GM19463 (cell line): ENCODE results near the gene PSD2.

Source experiments
- ATAC-seq: cut with Tn5 transposase; IDR thresholded peaks from one replicate; pipeline ENCODE4 v1.9.1; 2021; ENCODE audit warnings: mild to moderate bottlenecking, moderate library complexity; ENCODE audit not compliant: unreplicated experiment

PSD2 gene

GRCh38 chr5:139835656-139836055 is 40.0 kb downstream of the PSD2 start:
- no peak for ATAC-seq

DNA sequence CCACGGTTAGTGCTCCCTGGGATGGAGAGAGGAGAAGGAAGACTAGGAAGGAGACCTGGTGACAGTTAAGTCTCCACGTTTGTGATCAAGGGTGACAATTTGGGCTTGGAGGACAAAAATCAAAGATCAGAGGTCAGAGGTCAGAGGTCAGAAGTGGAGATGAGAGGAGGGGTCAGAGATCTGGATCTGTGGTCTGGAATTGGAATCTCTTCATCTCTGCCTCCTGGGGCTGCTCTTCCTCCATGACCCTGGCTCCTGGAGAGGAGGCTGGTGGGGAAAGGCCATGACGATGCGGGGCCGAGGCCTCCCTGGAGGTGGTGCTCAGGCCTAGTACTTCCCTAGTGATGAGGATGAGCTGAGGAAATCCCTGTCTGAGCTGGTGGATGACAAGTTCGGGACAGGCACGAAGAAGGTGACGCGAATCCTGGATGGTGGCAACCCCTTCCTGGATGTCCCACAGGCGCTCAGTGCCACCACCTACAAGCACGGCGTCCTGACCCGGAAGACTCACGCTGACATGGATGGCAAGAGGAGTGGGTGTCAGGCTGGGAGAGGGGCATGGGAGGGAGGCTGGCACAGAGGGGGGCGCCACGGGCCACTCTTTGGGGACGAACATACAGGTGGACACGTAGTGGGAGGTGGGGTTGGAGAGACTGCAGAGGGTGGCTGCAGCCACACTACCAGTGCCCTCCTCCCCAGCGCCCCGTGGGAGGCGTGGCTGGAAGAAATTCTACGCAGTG is 41.0 kb downstream of the PSD2 start:
- ATAC-seq = no peak

DNA sequence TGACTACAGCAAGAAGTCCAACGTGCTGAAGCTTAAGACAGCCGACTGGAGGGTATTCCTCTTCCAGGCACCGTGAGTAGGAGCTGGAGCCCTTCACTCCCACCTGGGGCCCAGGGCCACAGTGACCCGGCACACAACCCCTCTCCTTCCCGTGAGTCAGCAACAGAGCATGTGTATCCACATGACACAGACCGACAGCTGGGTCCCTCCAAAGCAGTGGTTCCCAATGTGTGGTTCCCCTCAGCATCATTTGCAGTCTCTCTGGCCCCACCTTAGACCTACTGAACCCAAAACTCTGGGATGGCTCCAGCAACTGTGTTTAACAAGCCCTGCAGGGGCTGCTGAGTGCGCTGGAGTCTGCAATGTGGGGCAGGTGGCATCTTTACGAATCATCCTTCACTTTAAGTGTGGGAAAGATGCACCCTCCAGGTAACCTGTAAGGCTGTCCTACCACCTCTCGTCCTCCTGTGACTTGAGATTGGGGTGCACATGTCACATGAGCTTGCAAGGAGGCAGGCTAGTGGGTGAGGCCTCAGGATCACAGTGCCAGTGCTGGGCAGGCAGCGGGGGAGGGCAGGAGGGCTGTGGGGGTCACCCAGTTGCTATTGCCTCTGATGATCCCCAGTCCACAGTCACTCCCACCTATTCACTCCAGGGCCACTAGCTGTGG is 42.2 kb downstream of the PSD2 start:
- no peak for ATAC-seq

DNA sequence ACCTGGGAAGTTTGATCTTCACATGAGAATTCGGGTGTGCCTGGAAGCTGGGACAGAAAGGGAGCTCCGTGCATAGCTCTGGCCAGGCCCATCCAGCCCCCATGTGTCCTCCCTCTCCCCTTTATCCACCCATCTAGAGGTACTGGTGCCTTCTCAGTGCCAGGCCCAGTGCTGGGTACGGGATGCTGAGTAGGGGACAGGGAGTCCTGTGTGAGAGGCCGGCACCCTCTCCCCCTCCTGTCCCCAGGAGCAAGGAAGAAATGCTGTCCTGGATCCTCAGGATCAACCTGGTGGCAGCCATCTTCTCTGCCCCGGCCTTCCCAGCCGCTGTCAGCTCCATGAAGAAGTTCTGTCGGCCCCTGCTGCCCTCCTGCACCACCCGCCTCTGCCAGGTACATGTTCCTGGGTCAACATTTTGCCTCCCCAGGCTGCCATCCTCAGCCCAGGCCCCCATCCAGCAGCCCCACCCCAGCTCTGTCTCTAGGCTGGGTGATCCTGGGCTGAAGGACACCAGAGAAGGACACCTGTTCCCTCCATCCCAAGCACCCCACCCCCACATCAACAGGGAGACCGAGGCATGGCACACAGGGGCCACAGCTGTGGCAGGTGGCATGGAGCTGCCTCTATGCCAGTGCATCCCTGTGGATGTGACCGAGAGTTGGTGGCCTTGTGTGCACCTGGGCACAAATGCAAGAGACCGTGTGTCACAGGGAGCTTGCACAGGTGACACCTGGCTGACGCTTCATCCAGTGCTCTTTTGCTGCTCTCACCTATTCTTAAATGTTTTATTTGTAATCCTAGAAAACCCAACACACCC is 43.0 kb downstream of the PSD2 start:
- ATAC-seq = no peak

DNA sequence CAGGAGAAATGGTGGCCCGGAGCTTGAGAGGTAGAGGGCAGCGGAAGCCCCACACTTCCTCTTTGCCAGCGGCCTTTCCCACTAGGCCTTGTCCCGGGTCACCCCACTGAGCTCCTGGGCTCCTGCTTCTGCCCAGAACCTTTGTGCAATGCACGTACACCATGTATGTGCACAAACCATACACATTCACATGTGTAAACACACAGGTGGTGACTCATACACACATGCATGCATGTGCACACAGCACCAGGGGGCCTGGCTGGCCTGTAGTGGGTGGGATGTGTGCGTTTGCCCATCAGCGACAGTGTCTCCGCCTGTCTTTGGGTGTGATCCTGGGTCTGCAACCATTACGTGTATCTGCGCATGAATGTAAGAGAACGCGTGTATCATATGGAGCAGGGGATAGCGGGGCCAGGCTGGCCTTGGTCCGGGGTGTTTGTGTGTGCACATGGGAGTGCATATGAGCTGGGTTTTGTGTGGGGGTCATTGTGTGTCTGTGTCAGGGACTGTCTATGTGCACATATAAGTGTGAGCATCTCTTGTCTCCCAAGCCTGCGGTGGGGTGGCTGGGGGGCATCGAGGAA is 43.7 kb downstream of the PSD2 start:
- no peak for ATAC-seq

DNA sequence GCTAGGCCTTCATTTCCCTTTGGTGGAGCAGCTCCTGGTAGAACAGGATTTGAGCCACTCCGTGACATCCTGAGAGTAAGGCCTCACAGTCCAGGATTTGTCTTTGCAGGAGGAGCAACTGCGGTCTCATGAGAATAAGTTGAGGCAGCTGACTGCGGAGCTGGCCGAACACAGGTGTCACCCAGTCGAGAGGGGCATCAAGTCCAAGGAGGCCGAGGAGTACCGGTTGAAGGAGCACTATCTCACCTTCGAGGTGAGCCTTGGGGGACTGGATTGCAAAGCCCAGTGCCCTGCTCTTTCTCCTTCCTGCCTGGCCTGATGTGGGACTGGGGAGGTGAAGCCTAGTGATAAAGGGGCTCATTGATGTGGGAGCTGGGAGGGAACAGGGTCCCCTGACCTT is 44.3 kb downstream of the PSD2 start:
- no peak for ATAC-seq

- no peak for ATAC-seq
Measured at GRCh38 chr5:139841549-139841948, 45.9 kb downstream of the PSD2 start.

DNA sequence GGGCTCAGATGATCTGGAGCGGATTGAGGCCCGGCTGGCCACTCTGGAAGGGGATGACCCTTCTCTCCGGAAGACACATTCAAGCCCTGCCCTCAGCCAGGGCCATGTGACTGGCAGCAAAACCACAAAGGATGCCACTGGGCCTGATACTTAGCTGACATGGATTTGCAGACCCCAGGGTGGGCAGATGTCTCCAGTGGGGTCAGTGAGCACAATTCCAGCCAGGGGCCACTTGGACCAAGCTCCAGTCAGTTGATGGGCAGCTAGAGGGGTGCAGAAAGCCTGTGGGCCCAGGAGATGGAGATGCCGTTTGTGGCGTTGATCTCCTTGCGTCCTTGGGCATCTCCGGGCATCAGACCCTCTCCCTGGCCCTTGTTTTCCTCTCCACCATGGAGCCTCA is 46.7 kb downstream of the PSD2 start:
- ATAC-seq = no peak

DNA sequence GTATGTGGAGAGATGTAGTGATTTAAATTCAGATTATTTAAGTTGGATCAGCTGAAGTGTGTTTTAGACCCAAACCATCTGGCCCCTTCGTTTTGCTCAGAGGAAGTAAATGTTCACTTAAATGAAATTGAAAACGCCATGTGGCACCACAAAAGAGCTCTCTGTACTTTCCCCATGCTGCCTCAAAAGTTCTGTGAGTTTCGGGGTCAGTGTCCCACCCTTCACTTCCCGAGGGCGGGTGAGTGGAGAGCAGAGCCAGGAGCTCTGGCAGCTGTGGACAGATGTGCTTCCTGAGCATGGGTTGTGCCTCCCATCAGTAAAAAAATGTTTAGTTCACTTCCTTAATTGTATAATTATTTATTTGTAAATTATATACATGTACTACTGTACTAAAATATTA is 48.4 kb downstream of the PSD2 start:
- no peak for ATAC-seq

DNA sequence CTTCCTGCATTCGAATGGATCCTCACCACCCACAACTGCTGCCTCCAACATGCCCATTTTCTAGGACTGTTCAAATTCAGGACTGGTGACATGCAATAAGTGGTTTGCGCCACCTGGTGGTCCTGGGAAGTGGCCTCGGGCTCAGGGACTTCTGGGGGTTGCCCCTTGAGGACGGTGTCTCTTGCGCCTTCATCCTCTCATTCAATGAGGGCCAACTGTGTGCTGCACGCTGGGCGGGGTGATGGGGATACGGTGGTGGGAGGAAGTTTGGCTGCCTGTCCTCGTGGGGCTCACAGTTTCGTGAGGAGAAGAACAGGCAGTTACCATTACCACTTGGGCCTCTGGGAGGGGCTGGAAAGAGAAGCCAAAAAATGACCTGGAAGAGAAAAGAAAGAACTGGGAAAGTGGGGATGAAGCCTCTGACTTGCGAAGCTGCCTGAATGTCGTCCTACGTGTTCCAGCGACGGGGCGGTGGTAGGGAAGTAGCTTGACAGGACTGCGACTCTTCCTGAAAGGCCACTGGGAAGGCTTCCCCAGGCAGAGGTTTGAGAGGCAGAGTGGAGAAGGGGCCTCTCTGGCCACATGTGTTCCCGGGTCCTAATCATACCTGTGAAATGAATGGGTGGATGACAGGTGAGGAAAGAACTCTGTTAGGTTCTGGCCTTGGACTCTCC is 49.0 kb downstream of the PSD2 start:
- no peak for ATAC-seq

DNA sequence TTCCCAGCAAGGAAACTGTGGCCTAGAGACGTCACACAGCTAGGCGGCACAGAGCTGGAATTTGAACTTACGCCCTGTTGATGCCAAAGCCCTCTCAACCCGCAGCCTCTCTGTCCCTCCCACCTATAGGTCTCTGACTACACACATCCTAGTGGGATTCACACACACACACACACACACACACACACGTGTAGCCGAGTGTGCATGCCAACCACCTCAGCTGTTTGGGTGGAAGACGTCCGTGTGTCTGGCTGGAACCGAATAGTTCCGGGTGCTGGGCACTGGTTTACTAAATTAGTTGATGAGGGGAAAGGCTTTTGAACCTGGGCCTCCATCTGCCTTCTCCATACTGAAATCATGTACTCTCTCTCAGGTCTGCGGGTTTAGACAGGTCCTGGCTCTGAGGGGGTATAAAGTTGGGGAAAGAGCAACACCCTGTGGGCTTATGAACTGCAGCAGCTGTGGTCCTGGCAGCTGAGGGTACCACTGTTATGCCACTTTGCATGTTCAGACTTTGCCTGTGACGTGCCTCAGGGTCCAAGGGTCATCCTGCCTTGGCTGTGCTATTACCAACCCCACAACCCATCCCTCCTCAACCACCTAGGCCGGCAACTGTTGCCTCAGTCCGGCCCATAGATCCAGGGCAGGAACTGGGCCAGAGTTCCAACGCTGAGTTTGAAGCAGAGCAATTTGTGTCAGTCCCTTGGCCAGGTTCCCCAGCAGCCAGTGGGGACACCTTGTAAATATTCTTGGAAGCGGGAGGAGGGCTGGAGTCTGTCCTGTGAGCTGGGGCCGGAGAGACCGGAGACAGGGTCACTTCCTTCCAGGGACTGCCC is 50.5 kb downstream of the PSD2 start:
- no peak for ATAC-seq

DNA sequence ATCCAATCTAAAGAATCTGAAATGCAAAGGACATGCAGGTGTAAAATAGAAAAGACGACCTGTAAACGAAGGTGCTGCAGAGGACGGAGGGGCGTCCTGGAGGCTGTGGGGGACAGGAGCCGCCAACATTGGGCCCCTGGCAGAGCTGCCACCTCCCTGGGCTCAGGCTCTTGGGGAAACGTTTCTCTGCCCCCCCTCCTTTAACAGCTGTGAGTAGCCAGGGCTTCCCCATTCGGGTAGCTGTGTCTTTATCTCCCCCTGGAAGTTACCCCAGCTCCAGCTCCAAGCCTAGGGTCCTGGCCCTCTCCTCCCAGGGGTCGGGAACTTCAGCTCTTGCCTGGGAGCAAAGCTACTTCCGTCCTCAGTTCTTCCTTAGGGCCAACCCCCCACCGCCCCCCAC is 51.5 kb downstream of the PSD2 start:
- no peak for ATAC-seq

DNA sequence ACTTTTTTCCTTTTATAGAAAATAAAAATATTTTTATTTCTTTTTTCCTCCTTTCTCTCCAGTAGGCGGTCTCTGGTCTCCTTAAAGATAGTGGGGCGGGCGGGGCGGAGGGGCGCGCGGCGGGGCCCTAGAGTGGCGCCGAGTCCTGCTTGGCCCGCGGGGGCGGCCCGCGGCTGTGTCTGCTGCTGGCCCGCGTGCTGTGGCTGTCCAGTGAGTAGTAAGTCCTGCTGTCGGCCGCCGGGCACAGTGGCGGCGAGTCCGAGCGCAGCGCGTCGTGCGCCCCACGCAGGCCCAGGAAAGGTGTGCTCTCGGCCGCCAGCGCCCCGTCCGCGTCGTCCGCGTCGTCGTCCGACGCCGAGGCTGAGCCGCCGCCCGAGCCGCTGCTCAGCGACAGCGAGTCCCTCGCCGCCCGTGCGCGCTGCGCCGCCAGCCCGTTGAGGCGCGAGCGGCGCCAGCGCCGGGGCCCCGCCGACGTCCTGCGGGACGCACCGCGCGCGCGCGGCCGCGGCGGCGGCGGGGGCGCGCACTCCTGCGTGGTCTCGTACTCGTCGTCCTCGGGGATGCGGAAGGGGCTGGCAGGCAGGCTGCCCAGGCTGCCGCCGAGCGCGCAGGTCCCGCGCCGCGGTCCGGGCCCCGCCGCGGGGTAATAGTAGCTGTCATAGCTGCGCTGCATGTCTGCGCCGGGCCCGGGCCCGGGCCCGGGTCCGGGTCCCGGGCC is 52.3 kb downstream of the PSD2 start:
- ATAC-seq = peak; percentile 70

DNA sequence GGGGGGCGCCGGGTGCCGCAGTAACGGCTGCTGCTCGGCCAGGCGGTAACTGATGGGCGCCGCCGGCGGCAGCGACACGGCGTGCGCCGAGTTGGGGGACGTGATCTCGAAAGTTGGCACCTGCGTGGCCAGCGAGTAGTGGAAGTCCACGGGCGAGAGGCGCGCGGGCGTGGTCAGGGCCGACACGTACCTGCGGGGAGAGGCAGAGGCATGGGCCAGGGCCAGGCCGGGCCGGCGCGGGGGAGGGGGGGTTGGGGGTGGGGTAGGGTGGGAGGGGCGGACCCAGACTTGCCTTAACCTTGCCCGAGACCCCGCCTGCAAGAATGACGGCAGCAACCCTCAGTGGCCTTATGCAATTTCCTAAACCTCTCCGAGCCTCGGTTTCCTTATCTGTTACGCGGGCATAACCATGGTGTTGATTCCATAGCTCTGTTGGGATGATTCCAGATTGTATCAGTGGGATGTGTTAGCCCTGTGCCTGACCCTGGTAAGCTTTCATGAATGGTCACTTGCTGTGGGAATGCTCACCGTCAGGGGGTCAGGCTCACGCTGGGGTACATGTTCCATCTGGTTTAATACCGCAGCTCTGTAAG is 53.0 kb downstream of the PSD2 start:
- ATAC-seq = peak; percentile 4

GRCh38 chr5:139849501-139849900 is 53.9 kb downstream of the PSD2 start:
- ATAC-seq = no peak

DNA sequence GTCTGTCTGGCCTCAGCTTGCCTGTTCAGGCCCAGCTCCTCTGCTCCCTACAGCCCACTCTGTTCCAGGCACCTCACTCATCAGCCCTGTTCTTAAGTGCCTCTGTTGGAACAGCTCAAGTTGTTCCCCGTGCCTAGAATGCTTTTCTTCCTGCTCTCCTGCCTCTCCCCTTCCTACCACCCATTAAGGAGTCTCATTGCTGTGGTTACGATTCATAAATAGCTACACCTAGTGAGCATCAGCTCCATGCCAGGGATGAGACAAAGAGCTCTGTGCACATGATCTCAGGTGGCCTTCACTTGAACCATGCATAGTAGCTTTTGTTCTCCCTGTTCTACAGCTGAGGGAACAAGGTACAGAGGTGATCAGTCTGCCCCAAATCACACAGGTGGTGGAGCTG is 54.3 kb downstream of the PSD2 start:
- ATAC-seq = no peak

DNA sequence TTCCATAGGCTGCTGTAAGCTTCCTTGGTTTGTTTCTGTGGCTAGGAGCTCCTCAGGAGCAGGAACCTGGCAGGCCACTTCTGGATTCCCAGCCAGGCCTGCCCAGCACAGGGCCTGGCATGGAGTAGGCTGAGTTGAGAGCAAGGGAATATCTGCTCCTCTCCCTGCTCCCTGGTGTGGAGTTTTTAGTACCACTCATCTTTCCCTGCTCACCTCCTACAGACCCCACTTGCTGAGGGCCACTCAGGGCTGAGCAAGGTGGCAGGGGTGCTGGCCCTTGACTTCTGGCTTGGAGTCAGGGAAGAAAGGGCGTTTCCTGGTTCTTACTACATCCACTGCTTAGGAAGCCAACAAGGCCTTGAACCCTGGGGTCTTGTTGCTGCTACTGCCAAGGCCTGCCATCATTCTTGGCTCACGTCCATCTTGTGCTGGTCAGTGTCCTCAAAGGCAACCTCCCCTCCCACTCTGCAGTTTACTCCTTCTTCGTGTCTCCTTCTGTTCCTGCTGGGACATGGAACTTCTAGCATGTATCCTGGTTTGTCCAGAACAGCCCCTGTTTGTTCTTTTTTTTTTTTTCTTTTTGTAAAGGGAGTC is 54.9 kb downstream of the PSD2 start:
- ATAC-seq = no peak

DNA sequence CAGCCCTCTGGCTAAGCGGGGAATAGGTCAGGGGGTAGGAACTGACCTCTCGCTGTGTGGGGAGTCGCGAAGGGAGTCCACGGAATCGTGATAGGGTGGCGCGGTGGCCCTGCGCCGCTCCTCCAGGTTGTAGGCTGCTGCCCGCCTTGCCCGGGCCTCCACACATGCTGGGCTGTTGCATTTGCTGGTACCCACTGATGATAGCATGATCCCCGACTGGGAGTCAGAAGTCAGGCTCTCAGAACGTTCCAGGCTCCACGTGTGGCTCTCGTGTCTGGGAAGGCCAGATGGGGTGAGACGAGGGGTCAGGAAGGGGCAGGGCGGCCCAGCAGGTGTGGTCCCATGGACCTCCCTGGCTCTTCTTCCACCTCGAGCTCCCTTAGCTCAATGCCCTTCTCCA is 56.0 kb downstream of the PSD2 start:
- ATAC-seq = no peak

- no peak for ATAC-seq
Measured at GRCh38 chr5:139852696-139853095, 57.1 kb downstream of the PSD2 start.
